ENCODE results near the gene ETV3.

ETV3 gene

GRCh38 chr1:157104598-157105293, 33.4 kb downstream of the ETV3 start:
- H3K27me3 ChIP-seq (ENCODE audit: control insufficient read depth in 3 of 3, insufficient read depth in 3 of 3, low read depth in 1 of 3, low read length in 3 of 3): peaks cover 0 to 66% (median 2%) of the 10 kb centered on the region in 3 experiments
- peak overlapping the region; percentile 14 for H2AK5ac ChIP-seq (ENCODE audit: low read depth, low read length)
- no peak for DNase-seq (ENCODE audit: low spot score)
- H4K8ac ChIP-seq (ENCODE audit: low read depth, low read length): no peak overlapping the region
- WGBS, 2 donors (ENCODE audit: extremely low coverage in 2 of 2, insufficient read length in 2 of 2, insufficient replicate concordance in 1 of 2): no CpG with 5 or more reads among the region's 6 CpGs
- no peak overlapping the region for H3K4me3 ChIP-seq (ENCODE audit: low read length in 2 of 2)
- H3K9ac ChIP-seq (ENCODE audit: low read depth, low read length, poor library complexity): no peak overlapping the region
- H3K36me3 ChIP-seq (replicated peaks in 1 of 2; ENCODE audit: control insufficient read depth in 2 of 2, insufficient read depth in 2 of 2, low read length in 2 of 2): no peaks in the 10 kb centered on the region
- H2BK5ac ChIP-seq (ENCODE audit: low read length): no peak overlapping the region
- H3K27ac ChIP-seq (replicated peaks; ENCODE audit: low read length): no peak overlapping the region
- H3K4me1 ChIP-seq (ENCODE audit: control insufficient read depth in 2 of 2, insufficient read depth in 1 of 2, low read depth in 1 of 2, low read length in 2 of 2): peaks cover 6 to 10% of the 10 kb centered on the region in 2 donors
- peak overlapping the region; percentile 26 for H2AFZ ChIP-seq (ENCODE audit: low read length)
- no peak overlapping the region for H3K4ac ChIP-seq (ENCODE audit: low read length)
- H3K14ac ChIP-seq (ENCODE audit: low read length): no peak overlapping the region
- H2BK12ac ChIP-seq (ENCODE audit: low read length): no peak overlapping the region
- no peak overlapping the region for H3K18ac ChIP-seq (ENCODE audit: low read length)
- H4K91ac ChIP-seq (ENCODE audit: low read depth, low read length, poor library complexity): no peak overlapping the region
- H3K79me1 ChIP-seq (ENCODE audit: low read depth, low read length): no peaks in the 10 kb centered on the region
- no peak overlapping the region for H2BK120ac ChIP-seq (ENCODE audit: low read depth, low read length)
- peak overlapping the region; percentile 10 for H3K23ac ChIP-seq (ENCODE audit: low read depth, low read length, poor library complexity)
- no peak overlapping the region for H2BK15ac ChIP-seq (ENCODE audit: low read length)
- no peak overlapping the region for H3K4me2 ChIP-seq (ENCODE audit: insufficient read depth, low read length, poor library complexity, severe bottlenecking)
- H3K9me3 ChIP-seq (replicated peaks in 1 of 2; ENCODE audit: control insufficient read depth in 2 of 2, insufficient read depth in 1 of 2, low read depth in 1 of 2, low read length in 2 of 2): peaks cover 0 to 2% of the 10 kb centered on the region in 2 donors

- Histone ChIP-seq H3K27ac (replicated peaks; ENCODE audit: low read length) (no peak overlapping the region), H3K4me3 (ENCODE audit: low read length in 2 of 2) (no peak overlapping the region), H2BK5ac (ENCODE audit: low read length) (no peak overlapping the region), H4K8ac (ENCODE audit: low read depth, low read length) (no peak overlapping the region), H3K36me3 (replicated peaks in 1 of 2; ENCODE audit: control insufficient read depth in 2 of 2, insufficient read depth in 2 of 2, low read length in 2 of 2) (no peaks in the 10 kb centered on the region), H2BK15ac (ENCODE audit: low read length) (no peak overlapping the region), H3K9ac (ENCODE audit: low read depth, low read length, poor library complexity) (peak overlapping the region; percentile 36), H3K79me1 (ENCODE audit: low read depth, low read length) (no peaks in the 10 kb centered on the region), H3K18ac (ENCODE audit: low read length) (no peak overlapping the region), H3K9me3 (replicated peaks in 1 of 2; ENCODE audit: control insufficient read depth in 2 of 2, insufficient read depth in 1 of 2, low read depth in 1 of 2, low read length in 2 of 2) (peaks cover 0 to 2% of the 10 kb centered on the region in 2 donors), H3K27me3 (ENCODE audit: control insufficient read depth in 3 of 3, insufficient read depth in 3 of 3, low read depth in 1 of 3, low read length in 3 of 3) (peaks cover 0 to 53% (median 2%) of the 10 kb centered on the region in 3 experiments), H3K4me1 (ENCODE audit: control insufficient read depth in 2 of 2, insufficient read depth in 1 of 2, low read depth in 1 of 2, low read length in 2 of 2) (peaks cover 8 to 10% of the 10 kb centered on the region in 2 donors), H3K23ac (ENCODE audit: low read depth, low read length, poor library complexity) (no peak overlapping the region), H3K14ac (ENCODE audit: low read length) (no peak overlapping the region), H2BK120ac (ENCODE audit: low read depth, low read length) (no peak overlapping the region), H2AK5ac (ENCODE audit: low read depth, low read length) (no peak overlapping the region), H4K91ac (ENCODE audit: low read depth, low read length, poor library complexity) (no peak overlapping the region), H3K4ac (ENCODE audit: low read length) (no peak overlapping the region), H3K4me2 (ENCODE audit: insufficient read depth, low read length, poor library complexity, severe bottlenecking) (no peak overlapping the region), H2AFZ (ENCODE audit: low read length) (no peak overlapping the region), H2BK12ac (ENCODE audit: low read length) (no peak overlapping the region)
- no peak for DNase-seq (ENCODE audit: low spot score)
- WGBS, 2 donors (ENCODE audit: extremely low coverage in 2 of 2, insufficient read length in 2 of 2, insufficient replicate concordance in 1 of 2): no CpG with 5 or more reads among the region's 5 CpGs
Observed at GRCh38 chr1:157103268-157103667, 34.9 kb downstream of the ETV3 start.

- no peak for DNase-seq (ENCODE audit: low spot score)
- Histone ChIP-seq H4K8ac (ENCODE audit: low read depth, low read length) (no peak overlapping the region), H3K14ac (ENCODE audit: low read length) (no peak overlapping the region), H3K4me3 (ENCODE audit: low read length in 2 of 2) (no peak overlapping the region), H2AK5ac (ENCODE audit: low read depth, low read length) (no peak overlapping the region), H4K91ac (ENCODE audit: low read depth, low read length, poor library complexity) (no peak overlapping the region), H3K4me2 (ENCODE audit: insufficient read depth, low read length, poor library complexity, severe bottlenecking) (no peak overlapping the region), H3K79me1 (ENCODE audit: low read depth, low read length) (no peaks in the 10 kb centered on the region), H3K27me3 (ENCODE audit: control insufficient read depth in 3 of 3, insufficient read depth in 3 of 3, low read depth in 1 of 3, low read length in 3 of 3) (peaks cover 0 to 33% (median 2%) of the 10 kb centered on the region in 3 experiments), H2AFZ (ENCODE audit: low read length) (no peak overlapping the region), H3K27ac (replicated peaks; ENCODE audit: low read length) (no peak overlapping the region), H2BK120ac (ENCODE audit: low read depth, low read length) (no peak overlapping the region), H3K4ac (ENCODE audit: low read length) (no peak overlapping the region), H3K9me3 (replicated peaks in 1 of 2; ENCODE audit: control insufficient read depth in 2 of 2, insufficient read depth in 1 of 2, low read depth in 1 of 2, low read length in 2 of 2) (peaks cover 0 to 2% of the 10 kb centered on the region in 2 donors), H3K4me1 (ENCODE audit: control insufficient read depth in 2 of 2, insufficient read depth in 1 of 2, low read depth in 1 of 2, low read length in 2 of 2) (peaks cover 8 to 10% of the 10 kb centered on the region in 2 donors), H3K23ac (ENCODE audit: low read depth, low read length, poor library complexity) (no peak overlapping the region), H2BK15ac (ENCODE audit: low read length) (no peak overlapping the region), H2BK5ac (ENCODE audit: low read length) (no peak overlapping the region), H3K9ac (ENCODE audit: low read depth, low read length, poor library complexity) (no peak overlapping the region), H3K18ac (ENCODE audit: low read length) (no peak overlapping the region), H3K36me3 (replicated peaks in 1 of 2; ENCODE audit: control insufficient read depth in 2 of 2, insufficient read depth in 2 of 2, low read length in 2 of 2) (no peaks in the 10 kb centered on the region), H2BK12ac (ENCODE audit: low read length) (no peak overlapping the region)
- WGBS, 2 donors (ENCODE audit: extremely low coverage in 2 of 2, insufficient read length in 2 of 2, insufficient replicate concordance in 1 of 2): no CpG with 5 or more reads among the region's 4 CpGs
Observed at GRCh38 chr1:157101149-157101548, 37.0 kb downstream of the ETV3 start.

GRCh38 chr1:157099633-157100009, 38.6 kb downstream of the ETV3 start, which contains the start of gene ETV3L:
ETV3L (minus strand) TSS chr1:157099808; CDS start chr1:157099523, 285 bp downstream.
- H3K4me1 ChIP-seq (ENCODE audit: control insufficient read depth in 2 of 2, insufficient read depth in 1 of 2, low read depth in 1 of 2, low read length in 2 of 2): peaks cover 3 to 6% of the 10 kb centered on the region in 2 donors
- no peaks in the 10 kb centered on the region for H3K79me1 ChIP-seq (ENCODE audit: low read depth, low read length)
- peak within 1 kb of the TSS; percentile 63 for H3K14ac ChIP-seq (ENCODE audit: low read length)
- H2BK12ac ChIP-seq (ENCODE audit: low read length): no peak within 1 kb of the TSS
- no peak within 1 kb of the TSS for H3K23ac ChIP-seq (ENCODE audit: low read depth, low read length, poor library complexity)
- H4K8ac ChIP-seq (ENCODE audit: low read depth, low read length): no peak within 1 kb of the TSS
- H2BK15ac ChIP-seq (ENCODE audit: low read length): no peak within 1 kb of the TSS
- H3K18ac ChIP-seq (ENCODE audit: low read length): peak within 1 kb of the TSS; percentile 84
- H3K4me2 ChIP-seq (ENCODE audit: insufficient read depth, low read length, poor library complexity, severe bottlenecking): no peak within 1 kb of the TSS
- no peak within 1 kb of the TSS for H2BK5ac ChIP-seq (ENCODE audit: low read length)
- peaks cover 0 to 31% (median 2%) of the 10 kb centered on the region in 3 experiments for H3K27me3 ChIP-seq (ENCODE audit: control insufficient read depth in 3 of 3, insufficient read depth in 3 of 3, low read depth in 1 of 3, low read length in 3 of 3)
- no peak within 1 kb of the TSS for H3K4ac ChIP-seq (ENCODE audit: low read length)
- no CpG with 5 or more reads among the region's 3 CpGs for WGBS, 2 donors (ENCODE audit: extremely low coverage in 2 of 2, insufficient read length in 2 of 2, insufficient replicate concordance in 1 of 2)
- H2AK5ac ChIP-seq (ENCODE audit: low read depth, low read length): peak within 1 kb of the TSS; percentile 34
- DNase-seq (ENCODE audit: low spot score): no peak
- peaks cover 0 to 2% of the 10 kb centered on the region in 2 donors for H3K9me3 ChIP-seq (replicated peaks in 1 of 2; ENCODE audit: control insufficient read depth in 2 of 2, insufficient read depth in 1 of 2, low read depth in 1 of 2, low read length in 2 of 2)
- no peak within 1 kb of the TSS for H3K4me3 ChIP-seq (ENCODE audit: low read length in 2 of 2)
- H2AFZ ChIP-seq (ENCODE audit: low read length): no peak within 1 kb of the TSS
- H3K9ac ChIP-seq (ENCODE audit: low read depth, low read length, poor library complexity): no peak within 1 kb of the TSS
- no peak within 1 kb of the TSS for H2BK120ac ChIP-seq (ENCODE audit: low read depth, low read length)
- H4K91ac ChIP-seq (ENCODE audit: low read depth, low read length, poor library complexity): no peak within 1 kb of the TSS
- no peaks in the 10 kb centered on the region for H3K36me3 ChIP-seq (replicated peaks in 1 of 2; ENCODE audit: control insufficient read depth in 2 of 2, insufficient read depth in 2 of 2, low read length in 2 of 2)
- H3K27ac ChIP-seq (replicated peaks; ENCODE audit: low read length): no peak within 1 kb of the TSS
